AG10803 (cell line): ENCODE measurements around the gene KCNJ12.
A peak's percentile ranks its signal among the peaks of the same experiment; 100 is the strongest.

Experiments
- DNase-seq: peaks from one replicate; pipeline ENCODE4 v3.0.0; 2010; ENCODE audit warnings: low read depth
- H3K4me3 ChIP-seq: 2 replicates; pipeline ENCODE4 v1.5.1; 2011; ENCODE audit warnings: mild to moderate bottlenecking, low read length, control low read depth
- TF ChIP-seq, protein P1 (sequence below): conservative IDR thresholded peaks from 2 replicates; pipeline ENCODE4 v1.5.1; 2011; ENCODE audit warnings: mild to moderate bottlenecking, low read length, control low read depth, inconsistent platforms

Gene KCNJ12

GRCh38 chr17:21376759-21377690 lies 868 bp downstream of the KCNJ12 start:
- peak; percentile 31 for DNase-seq
- H3K4me3 ChIP-seq: peak overlapping the region; percentile 45
- TF ChIP-seq, protein P1, sequence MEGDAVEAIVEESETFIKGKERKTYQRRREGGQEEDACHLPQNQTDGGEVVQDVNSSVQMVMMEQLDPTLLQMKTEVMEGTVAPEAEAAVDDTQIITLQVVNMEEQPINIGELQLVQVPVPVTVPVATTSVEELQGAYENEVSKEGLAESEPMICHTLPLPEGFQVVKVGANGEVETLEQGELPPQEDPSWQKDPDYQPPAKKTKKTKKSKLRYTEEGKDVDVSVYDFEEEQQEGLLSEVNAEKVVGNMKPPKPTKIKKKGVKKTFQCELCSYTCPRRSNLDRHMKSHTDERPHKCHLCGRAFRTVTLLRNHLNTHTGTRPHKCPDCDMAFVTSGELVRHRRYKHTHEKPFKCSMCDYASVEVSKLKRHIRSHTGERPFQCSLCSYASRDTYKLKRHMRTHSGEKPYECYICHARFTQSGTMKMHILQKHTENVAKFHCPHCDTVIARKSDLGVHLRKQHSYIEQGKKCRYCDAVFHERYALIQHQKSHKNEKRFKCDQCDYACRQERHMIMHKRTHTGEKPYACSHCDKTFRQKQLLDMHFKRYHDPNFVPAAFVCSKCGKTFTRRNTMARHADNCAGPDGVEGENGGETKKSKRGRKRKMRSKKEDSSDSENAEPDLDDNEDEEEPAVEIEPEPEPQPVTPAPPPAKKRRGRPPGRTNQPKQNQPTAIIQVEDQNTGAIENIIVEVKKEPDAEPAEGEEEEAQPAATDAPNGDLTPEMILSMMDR: no peak

- peak overlapping the region; percentile 45 for H3K4me3 ChIP-seq
- DNase-seq: no peak
- TF ChIP-seq, protein P1: no peak
These were observed 1.7 kb downstream of the KCNJ12 start for GRCh38 chr17:21377705-21378396.

GRCh38 chr17:21378553-21378952 lies 2.4 kb downstream of the KCNJ12 start:
- TF ChIP-seq, protein P1: no peak
- no peak for DNase-seq
- no peak overlapping the region for H3K4me3 ChIP-seq

DNA sequence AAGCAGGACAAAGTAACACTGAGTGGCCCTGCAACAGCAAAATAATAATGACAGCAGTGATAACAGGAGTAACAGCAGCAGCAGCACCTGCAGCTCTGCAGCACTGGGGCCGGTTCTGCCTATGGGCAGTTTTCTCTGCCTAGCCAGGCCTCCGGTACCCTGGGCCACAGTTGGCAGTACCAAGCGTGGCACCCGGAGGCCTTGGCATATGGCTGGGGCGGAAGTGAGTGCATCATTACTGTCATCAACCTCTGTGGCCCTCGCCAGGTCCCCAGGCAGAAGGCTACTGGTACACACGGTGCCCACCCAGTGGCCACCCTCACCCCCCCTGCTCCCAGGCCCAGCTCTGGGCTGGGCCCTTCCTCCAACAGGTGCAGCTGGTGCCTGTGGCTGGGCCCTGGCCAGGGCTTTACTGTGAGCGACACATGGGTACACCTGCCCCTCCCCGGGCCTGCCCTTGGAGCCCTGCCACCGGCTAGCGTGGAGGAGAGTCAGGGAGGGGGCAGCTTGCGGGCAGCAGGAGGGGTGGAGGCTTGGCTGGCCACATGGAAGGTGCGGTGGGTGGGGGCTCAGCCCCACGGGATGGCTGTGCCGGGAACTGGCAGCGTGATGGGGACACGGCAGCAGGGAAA lies 3.0 kb downstream of the KCNJ12 start:
- DNase-seq: no peak
- no peak overlapping the region for H3K4me3 ChIP-seq
- TF ChIP-seq, protein P1: no peak

DNA sequence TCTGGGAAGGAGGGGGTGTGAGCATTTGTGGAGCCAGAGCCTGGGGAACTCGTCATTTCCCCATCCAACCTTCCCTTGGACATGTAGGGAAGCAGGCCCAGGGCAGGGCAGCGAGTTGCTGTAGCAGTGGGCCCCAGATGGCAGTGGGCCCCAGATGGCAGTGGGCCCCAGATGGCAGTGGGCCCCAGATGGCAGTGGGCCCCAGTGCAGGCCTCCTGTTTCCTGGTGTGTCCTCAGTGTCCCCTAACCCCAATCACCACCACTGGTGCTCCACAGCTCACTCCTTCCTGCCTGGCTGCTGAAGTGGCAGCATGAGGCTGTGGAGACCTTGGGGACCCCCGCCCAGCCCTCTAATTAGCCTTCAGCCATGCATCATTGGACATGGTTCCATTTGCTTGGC lies 4.5 kb downstream of the KCNJ12 start:
- TF ChIP-seq, protein P1: no peak
- no peak overlapping the region for H3K4me3 ChIP-seq
- no peak for DNase-seq

- TF ChIP-seq, protein P1: no peak
- DNase-seq: no peak
- H3K4me3 ChIP-seq: no peak overlapping the region
These were observed 5.0 kb downstream of the KCNJ12 start for GRCh38 chr17:21381076-21381706.
